AG04450 (cell line): ENCODE measurements around the gene SYT15. TPM values are rescaled to one million over a fixed set of nuclear protein-coding genes. Genes with fewer than 3 reads are reported as not detected.
"Not testable (repeated sequence)": the region's sequence is repeated elsewhere in the genome, so short reads cannot be mapped to it uniquely, and the experiment has no call there.

Experiments
- CTCF ChIA-PET: fragments of 300-600, 350-600 bp; formaldehyde crosslinking; extraction: SDS; loops from one replicate; lab custom pipeline; 2022; ENCODE audit warnings: antibody characterized with exemption, inconsistent platforms; lab: Charles Lee
- POLR2A ChIA-PET: fragments of 350-600 bp; formaldehyde crosslinking; extraction: SDS; loops from one replicate; lab custom pipeline; 2021; ENCODE audit warnings: antibody characterized with exemption, inconsistent platforms; lab: Yijun Ruan, JAX
- DNase-seq: peaks from one replicate; pipeline ENCODE4 v3.0.0-alpha.2; 2011; ENCODE audit warnings: low read depth, low spot score
- H3K27ac ChIP-seq: one replicate; pipeline ENCODE4 v1.5.1; 2012; ENCODE audit warnings: low read depth, low read length, control low read depth
- H3K27me3 ChIP-seq: one replicate; pipeline ENCODE4 v1.6.0; 2012; ENCODE audit warnings: low read length; ENCODE audit not compliant: control insufficient read depth, insufficient read depth
- H3K4me3 ChIP-seq: 2 replicates; pipeline ENCODE4 v1.5.1; 2011; ENCODE audit warnings: mild to moderate bottlenecking, low read depth, low read length, control low read depth
- H3K9me3 ChIP-seq: 2 replicates; pipeline ENCODE4 v1.5.1; 2012; ENCODE audit warnings: low read length; ENCODE audit not compliant: control insufficient read depth, insufficient read depth
- polyA plus RNA-seq: library from polyadenylated mRNA; depleted of rRNA; stranded (reverse); fragments of >200 nt; gene quantifications from 2 replicates; pipeline ENCODE4 v1.2.3, GENCODE V29; 2011

Gene SYT15
- polyA plus RNA-seq, 1 experiment: 0.15 TPM

DNA sequence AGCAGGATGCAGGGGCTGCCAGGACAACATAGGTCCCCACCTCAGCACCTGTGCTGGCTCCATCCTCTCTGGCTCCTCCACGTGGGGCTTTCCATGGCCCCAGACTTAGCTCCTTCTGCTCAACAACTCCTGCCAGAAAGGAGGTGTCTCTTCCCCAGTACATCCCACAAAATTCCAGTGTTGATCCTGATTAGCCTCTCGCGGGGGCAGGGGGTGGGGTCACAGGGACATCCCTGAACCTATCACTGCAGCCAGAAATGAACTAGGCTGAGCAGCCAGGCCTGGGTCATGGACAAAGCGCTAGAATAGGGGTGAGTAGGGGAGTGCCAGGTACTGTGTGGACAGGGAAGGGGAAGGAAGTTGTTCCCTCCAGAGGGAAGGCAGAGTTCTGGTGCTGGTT is 5.0 kb upstream of the SYT15 start:
- H3K27ac ChIP-seq, H3K27me3 ChIP-seq, H3K4me3 ChIP-seq, POLR2A ChIA-PET, DNase-seq, H3K9me3 ChIP-seq, CTCF ChIA-PET: not testable (repeated sequence)

DNA sequence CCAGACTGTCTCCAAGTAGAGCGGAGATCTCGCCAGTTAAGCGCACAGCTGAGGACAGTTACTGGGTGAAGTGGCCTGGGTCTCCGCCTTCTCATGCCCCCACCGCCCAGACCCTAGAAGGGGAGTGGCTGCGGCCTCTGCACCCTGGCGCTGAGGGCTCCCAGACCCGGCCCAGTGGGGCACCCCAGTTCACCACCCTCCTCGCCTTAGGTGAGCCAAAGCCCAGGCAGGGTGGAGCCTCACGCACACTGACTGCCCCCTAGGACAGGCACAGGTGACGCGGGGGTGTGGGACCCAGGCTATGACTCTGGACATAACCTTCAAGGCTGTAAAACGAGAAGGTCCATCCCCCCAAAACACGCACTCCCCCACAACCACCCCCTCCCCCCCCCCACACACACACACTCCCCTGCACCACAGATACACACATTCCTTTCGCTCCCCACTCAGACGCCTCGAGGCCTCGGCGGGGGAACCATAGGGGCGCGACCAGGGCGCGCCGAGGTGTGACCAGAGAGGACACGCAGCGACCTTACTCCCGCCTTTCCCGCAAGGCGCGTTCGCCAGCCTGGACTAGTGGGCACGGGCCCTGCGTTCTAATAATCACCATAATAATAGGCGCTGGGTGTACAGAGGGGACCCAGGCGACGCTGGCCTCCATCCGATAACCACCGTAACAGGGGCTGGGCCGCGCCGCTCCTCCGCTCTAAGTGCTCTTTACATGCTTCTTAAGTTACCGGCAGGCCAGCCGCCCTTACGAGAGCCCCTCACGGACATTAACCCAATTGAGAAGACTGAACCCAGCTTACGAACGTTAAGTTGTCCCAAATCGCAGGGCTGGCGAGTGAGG is 1.1 kb upstream of the SYT15 start:
- POLR2A ChIA-PET, DNase-seq, H3K9me3 ChIP-seq, H3K27ac ChIP-seq, CTCF ChIA-PET, H3K4me3 ChIP-seq, H3K27me3 ChIP-seq: not testable (repeated sequence)

DNA sequence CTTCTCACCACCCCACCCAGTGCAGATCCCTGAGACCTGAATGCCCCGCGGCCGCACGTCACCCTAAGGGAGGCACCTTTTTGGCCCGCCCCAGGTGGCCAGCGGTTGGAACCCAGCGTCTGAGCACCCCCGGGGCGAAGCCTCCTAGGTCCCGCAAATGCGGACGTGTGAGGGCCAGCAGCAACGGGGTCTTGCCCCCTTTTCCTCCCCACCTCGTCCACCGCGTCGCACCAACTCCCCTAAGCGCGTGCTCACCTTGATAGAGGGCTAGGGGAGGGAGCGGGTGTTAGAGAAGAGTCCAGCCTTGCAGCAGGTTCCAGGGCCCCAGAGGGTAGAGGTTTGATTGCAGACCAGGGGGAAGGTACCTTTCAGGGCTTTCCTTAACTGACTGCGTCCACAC is 450 bp downstream of the SYT15 start:
- H3K9me3 ChIP-seq, DNase-seq, POLR2A ChIA-PET, CTCF ChIA-PET, H3K4me3 ChIP-seq, H3K27me3 ChIP-seq, H3K27ac ChIP-seq: not testable (repeated sequence)

DNA sequence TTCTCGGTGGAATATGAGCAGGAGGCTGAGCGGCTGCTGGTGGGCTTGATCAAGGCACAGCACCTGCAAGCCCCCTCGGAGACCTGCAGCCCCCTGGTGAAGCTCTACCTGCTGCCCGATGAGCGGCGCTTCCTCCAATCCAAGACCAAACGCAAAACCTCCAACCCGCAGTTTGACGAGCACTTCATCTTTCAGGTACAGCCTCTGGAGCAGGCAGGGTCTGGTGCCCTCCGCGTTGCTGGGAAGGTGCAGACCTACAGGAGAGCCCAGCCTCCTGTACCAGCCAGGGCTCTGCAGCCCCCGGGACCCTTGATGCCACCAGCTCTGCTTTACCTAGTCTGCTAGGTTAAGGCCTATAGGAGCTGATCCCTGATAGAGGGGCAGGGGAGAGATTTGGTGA is 3.1 kb downstream of the SYT15 start:
- POLR2A ChIA-PET, H3K9me3 ChIP-seq, H3K27ac ChIP-seq, H3K27me3 ChIP-seq, CTCF ChIA-PET, DNase-seq, H3K4me3 ChIP-seq: not testable (repeated sequence)

DNA sequence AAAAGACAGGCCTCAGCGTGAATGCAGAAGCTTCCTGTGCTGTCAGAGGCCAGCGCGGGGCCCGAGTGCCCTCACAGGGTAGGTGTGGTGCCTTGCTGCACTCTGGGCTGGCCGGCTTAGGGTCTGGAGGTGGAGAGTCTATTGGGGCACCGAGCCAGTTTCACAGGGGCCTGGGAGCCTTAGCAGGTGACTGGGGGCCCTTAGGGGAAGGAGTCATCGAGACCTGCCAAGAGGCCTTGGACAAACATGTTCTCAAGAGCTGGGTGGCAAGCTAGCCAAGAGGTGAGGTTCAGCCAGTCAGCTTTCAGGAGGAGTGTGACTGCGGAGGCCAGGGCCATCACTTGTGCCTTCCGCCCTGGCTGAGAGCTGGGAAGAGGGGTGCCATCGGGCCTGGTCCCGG is 3.6 kb downstream of the SYT15 start:
- H3K9me3 ChIP-seq, DNase-seq, H3K27me3 ChIP-seq, POLR2A ChIA-PET, CTCF ChIA-PET, H3K27ac ChIP-seq, H3K4me3 ChIP-seq: not testable (repeated sequence)

DNA sequence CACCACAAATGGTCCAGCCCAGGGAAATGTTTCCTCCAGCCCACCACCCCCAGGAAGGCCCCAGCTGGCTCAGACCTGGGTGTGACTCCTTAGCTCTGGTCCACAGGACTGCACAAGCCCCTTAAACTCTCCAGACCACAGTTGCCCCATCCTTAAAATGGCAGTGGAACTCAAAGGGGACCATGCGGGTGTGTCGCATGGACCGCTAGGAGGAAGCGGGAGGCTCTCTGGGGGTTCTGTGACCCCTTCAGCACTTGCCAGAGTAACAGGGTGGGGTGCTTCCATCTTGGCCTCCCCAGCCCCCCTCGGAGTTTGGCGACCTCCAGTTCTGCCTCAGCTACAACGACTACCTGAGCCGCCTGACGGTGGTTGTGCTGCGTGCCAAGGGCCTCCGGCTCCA is 5.3 kb downstream of the SYT15 start:
- POLR2A ChIA-PET, DNase-seq, H3K27ac ChIP-seq, CTCF ChIA-PET, H3K4me3 ChIP-seq, H3K9me3 ChIP-seq, H3K27me3 ChIP-seq: not testable (repeated sequence)

DNA sequence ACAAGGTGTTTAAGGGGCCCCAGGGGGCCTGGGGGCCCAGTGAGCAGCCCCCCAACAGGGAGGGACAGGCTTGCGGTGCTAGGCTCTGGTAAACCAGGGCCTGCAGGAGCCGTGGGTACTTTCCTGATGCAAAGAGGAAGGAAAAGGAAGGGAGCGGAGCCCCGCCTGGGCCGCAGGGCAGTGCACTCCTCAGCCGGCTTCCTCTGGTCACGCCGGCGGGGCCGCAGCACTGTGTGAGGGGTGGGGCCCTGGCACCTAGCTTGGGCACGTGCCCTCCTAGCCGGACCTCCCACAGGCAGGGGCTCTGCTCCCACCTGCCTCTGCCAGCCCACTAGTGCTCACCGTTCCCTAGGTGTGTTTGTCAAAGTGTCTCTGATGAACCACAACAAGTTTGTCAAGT is 6.3 kb downstream of the SYT15 start:
- H3K4me3 ChIP-seq, H3K9me3 ChIP-seq, POLR2A ChIA-PET, CTCF ChIA-PET, H3K27ac ChIP-seq, DNase-seq, H3K27me3 ChIP-seq: not testable (repeated sequence)

DNA sequence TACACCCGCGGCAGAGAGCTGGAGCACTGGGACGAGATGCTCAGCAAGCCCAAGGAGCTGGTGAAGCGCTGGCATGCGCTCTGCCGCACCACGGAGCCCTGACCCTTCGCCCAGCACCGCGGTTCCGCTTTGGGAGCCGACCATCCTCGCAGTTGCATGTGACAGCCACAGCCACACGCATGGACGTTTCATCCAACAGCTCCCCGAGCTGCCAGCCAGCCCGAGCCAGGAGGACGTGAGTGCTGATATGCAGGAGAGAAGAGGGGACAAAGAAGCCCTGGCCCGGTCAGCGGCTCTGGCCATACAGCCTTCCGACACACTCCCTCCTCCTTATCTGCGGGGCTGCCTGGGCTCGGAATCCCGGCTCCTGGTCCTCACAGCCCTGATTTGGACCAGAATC is 8.6 kb downstream of the SYT15 start:
- H3K27me3 ChIP-seq, CTCF ChIA-PET, H3K27ac ChIP-seq, POLR2A ChIA-PET, DNase-seq, H3K4me3 ChIP-seq, H3K9me3 ChIP-seq: not testable (repeated sequence)

DNA sequence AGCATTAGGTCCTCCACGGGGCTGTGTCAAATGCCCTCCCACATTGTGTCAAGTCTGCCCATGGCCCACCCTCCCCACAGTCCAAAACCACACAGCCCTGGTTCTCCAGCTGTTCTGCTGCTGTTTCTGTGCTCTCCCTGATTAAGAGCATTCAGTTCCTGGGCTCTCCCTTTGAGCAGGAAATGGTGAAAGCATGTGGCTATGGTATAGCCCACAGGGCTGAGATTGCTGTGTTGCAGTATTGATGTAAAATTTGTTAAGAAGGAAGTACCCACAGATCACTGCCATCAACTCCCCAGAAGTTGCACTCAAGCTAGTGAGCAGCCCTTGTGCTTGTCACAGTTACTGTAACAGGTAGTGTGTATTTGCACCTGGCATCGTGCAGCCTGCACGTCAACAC is 9.3 kb downstream of the SYT15 start:
- not testable (repeated sequence) for H3K27ac ChIP-seq

DNA sequence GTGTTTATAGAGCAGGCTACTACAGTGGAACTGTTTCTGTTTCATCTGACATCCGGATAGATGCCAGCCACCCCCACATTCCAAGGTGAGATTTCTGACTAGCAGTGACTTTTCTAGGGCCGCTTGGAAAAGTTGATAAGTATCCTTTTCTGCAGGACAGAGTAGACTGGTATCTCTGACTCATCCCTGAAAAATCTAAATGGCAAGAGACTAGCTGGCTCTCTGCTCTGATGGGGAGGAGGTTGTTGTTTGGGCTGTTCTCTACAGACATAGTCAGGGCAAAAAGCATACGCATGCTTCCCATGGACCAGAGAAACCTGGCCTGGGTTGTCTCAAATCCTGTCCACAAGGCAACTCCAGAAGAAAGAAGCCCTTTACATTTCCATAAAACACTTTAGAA is 10.7 kb downstream of the SYT15 start:
- H3K27ac ChIP-seq, CTCF ChIA-PET, DNase-seq, POLR2A ChIA-PET, H3K27me3 ChIP-seq, H3K9me3 ChIP-seq, H3K4me3 ChIP-seq: not testable (repeated sequence)

More for the DNA sequence above, 9.3 kb downstream of the SYT15 start:
- DNase-seq, H3K4me3 ChIP-seq, H3K9me3 ChIP-seq, POLR2A ChIA-PET, H3K27me3 ChIP-seq, CTCF ChIA-PET: not testable (repeated sequence)

DNA sequence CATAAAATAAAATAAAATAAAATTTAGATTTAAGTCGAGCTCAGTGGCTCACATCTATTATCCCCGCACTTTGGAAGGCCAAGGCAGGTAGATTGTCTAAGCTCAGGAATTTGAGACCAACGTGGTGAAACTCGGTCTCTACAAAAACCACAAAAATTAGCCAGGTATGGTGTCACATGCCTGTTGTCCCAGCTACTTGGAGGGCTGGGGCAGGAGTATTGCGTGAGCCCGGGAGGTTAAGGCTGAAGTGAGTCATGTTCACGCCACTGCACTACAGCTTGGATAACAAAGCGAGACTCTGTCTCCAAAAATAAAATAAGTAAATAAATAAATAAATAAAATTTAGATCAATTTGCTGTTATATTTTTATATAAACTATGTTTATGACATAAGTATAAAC is 12.1 kb downstream of the SYT15 start:
- H3K27me3 ChIP-seq, H3K27ac ChIP-seq, H3K9me3 ChIP-seq, H3K4me3 ChIP-seq, CTCF ChIA-PET, DNase-seq, POLR2A ChIA-PET: not testable (repeated sequence)

DNA sequence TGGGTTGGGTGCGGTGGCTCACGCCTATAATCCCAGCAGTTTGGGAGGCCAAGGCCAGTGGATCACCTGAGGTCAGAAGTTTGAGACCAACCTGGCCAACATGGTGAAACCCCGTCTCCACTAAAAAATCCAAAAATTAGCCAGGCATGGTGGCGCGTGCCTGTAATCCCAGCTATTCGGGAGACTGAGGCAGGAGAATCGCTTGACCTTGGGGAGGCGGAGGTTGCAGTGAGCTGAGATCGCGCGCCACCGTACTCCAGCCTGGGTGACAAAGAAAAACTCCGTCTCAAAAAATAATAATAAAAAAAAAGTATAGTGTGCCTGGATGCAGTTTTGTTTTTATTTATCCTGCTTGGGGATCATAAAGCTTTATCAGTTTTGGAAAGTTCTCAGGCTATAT is 14.4 kb downstream of the SYT15 start:
- H3K27me3 ChIP-seq, DNase-seq, POLR2A ChIA-PET, CTCF ChIA-PET, H3K9me3 ChIP-seq, H3K4me3 ChIP-seq, H3K27ac ChIP-seq: not testable (repeated sequence)
